Measurements from ENCODE around the gene AP1M1. TPM values are rescaled to one million over a fixed set of nuclear protein-coding genes. Genes with fewer than 3 reads are reported as not detected.

The AP1M1 gene
- polyA plus RNA-seq, 4 donors: 29.7 to 97.8 (median 58.0) TPM

GRCh38 chr19:16289594-16289993, 91.9 kb downstream of the AP1M1 start:
- 70 to 78% (median 77%) methylated on average over 7 of the region's 7 CpGs for WGBS, 3 donors
- no peak overlapping the region for H3K27ac ChIP-seq (ENCODE audit: low read depth in 1 of 3, low read length in 2 of 3)

GRCh38 chr19:16290692-16291091, 93.0 kb downstream of the AP1M1 start:
- H3K36me3 ChIP-seq (ENCODE audit: control insufficient read depth in 3 of 3, insufficient read depth in 2 of 3, low read depth in 1 of 3, low read length in 3 of 3): no peaks in the 10 kb centered on the region
- H3K27ac ChIP-seq (ENCODE audit: low read depth in 1 of 3, low read length in 2 of 3): no peak overlapping the region
- 78 to 84% (median 82%) methylated on average over 10 of the region's 10 CpGs for WGBS, 3 donors
- H3K4me3 ChIP-seq (ENCODE audit: low read depth in 1 of 3, low read length in 3 of 3): no peak overlapping the region
- no peaks in the 10 kb centered on the region for H3K9me3 ChIP-seq (ENCODE audit: control insufficient read depth in 2 of 2, insufficient read depth in 1 of 2, low read depth in 1 of 2, low read length in 1 of 2)
- no peak for FAIRE-seq
- no peak for DNase-seq
- H3K4me1 ChIP-seq (ENCODE audit: control insufficient read depth in 3 of 3, insufficient read depth in 2 of 3, low read depth in 1 of 3, low read length in 2 of 3): peaks cover 0 to 19% (median 0%) of the 10 kb centered on the region in 3 donors
- peaks cover 0 to 4% (median 2%) of the 10 kb centered on the region in 3 donors for H3K27me3 ChIP-seq (ENCODE audit: control insufficient read depth in 3 of 3, insufficient read depth in 3 of 3, low read length in 3 of 3)

More at GRCh38 chr19:16289594-16289993, 91.9 kb downstream of the AP1M1 start:
- no peak overlapping the region for H3K4me3 ChIP-seq (ENCODE audit: low read depth in 1 of 3, low read length in 3 of 3)
- FAIRE-seq: no peak
- DNase-seq: no peak
- H3K27me3 ChIP-seq (ENCODE audit: control insufficient read depth in 3 of 3, insufficient read depth in 3 of 3, low read length in 3 of 3): peaks cover 0 to 4% (median 2%) of the 10 kb centered on the region in 3 donors
- no peaks in the 10 kb centered on the region for H3K9me3 ChIP-seq (ENCODE audit: control insufficient read depth in 2 of 2, insufficient read depth in 1 of 2, low read depth in 1 of 2, low read length in 1 of 2)
- H3K36me3 ChIP-seq (ENCODE audit: control insufficient read depth in 3 of 3, insufficient read depth in 2 of 3, low read depth in 1 of 3, low read length in 3 of 3): no peaks in the 10 kb centered on the region
- H3K4me1 ChIP-seq (ENCODE audit: control insufficient read depth in 3 of 3, insufficient read depth in 2 of 3, low read depth in 1 of 3, low read length in 2 of 3): peaks cover 0 to 19% (median 0%) of the 10 kb centered on the region in 3 donors

GRCh38 chr19:16293118-16294091, 95.7 kb downstream of the AP1M1 start:
- Histone ChIP-seq H3K4me3 (ENCODE audit: low read depth in 1 of 3, low read length in 3 of 3) (peak overlapping the region in 1 of 3 donors; percentile 18), H3K27me3 (ENCODE audit: control insufficient read depth in 3 of 3, insufficient read depth in 3 of 3, low read length in 3 of 3) (peaks cover 0 to 2% (median 0%) of the 10 kb centered on the region in 3 donors)
- FAIRE-seq: no peak

GRCh38 chr19:16295057-16295456, 97.3 kb downstream of the AP1M1 start:
- WGBS, 3 donors: 65 to 73% (median 68%) methylated on average over 11 to 12 of the region's 12 CpGs
- no peak for DNase-seq
- FAIRE-seq: no peak

More at GRCh38 chr19:16293118-16294091, 95.7 kb downstream of the AP1M1 start:
- WGBS, 3 donors: 10 to 28% (median 26%) methylated on average over 27 of the region's 27 CpGs
- H3K36me3 ChIP-seq (ENCODE audit: control insufficient read depth in 3 of 3, insufficient read depth in 2 of 3, low read depth in 1 of 3, low read length in 3 of 3): no peaks in the 10 kb centered on the region
- H3K9me3 ChIP-seq (ENCODE audit: control insufficient read depth in 2 of 2, insufficient read depth in 1 of 2, low read depth in 1 of 2, low read length in 1 of 2): no peaks in the 10 kb centered on the region
- peak overlapping the region; percentile 37 to 93 (median 86) for H3K27ac ChIP-seq (ENCODE audit: low read depth in 1 of 3, low read length in 2 of 3)
- H3K4me1 ChIP-seq (ENCODE audit: control insufficient read depth in 3 of 3, insufficient read depth in 2 of 3, low read depth in 1 of 3, low read length in 2 of 3): peaks cover 0 to 12% (median 0%) of the 10 kb centered on the region in 3 donors
- peak; percentile 17 to 62 for DNase-seq

More at GRCh38 chr19:16295057-16295456, 97.3 kb downstream of the AP1M1 start:
- Histone ChIP-seq H3K4me3 (ENCODE audit: low read depth in 1 of 3, low read length in 3 of 3) (no peak overlapping the region), H3K9me3 (ENCODE audit: control insufficient read depth in 2 of 2, insufficient read depth in 1 of 2, low read depth in 1 of 2, low read length in 1 of 2) (no peaks in the 10 kb centered on the region), H3K36me3 (ENCODE audit: control insufficient read depth in 3 of 3, insufficient read depth in 2 of 3, low read depth in 1 of 3, low read length in 3 of 3) (no peaks in the 10 kb centered on the region), H3K27ac (ENCODE audit: low read depth in 1 of 3, low read length in 2 of 3) (no peak overlapping the region), H3K27me3 (ENCODE audit: control insufficient read depth in 3 of 3, insufficient read depth in 3 of 3, low read length in 3 of 3) (no peaks in the 10 kb centered on the region), H3K4me1 (ENCODE audit: control insufficient read depth in 3 of 3, insufficient read depth in 2 of 3, low read depth in 1 of 3, low read length in 2 of 3) (peaks cover 0 to 12% (median 0%) of the 10 kb centered on the region in 3 donors)

Other genes starting within 250 kb of the AP1M1 start
- gene OR10H4, start 248.9 kb upstream of the AP1M1 start, polyA plus RNA-seq: not detected
- 100 to 1,000 TPM; 135 to 238 (median 159) TPM for gene TPM4, start 121.4 kb upstream of the AP1M1 start, polyA plus RNA-seq
- gene RAB8A, start 86.0 kb upstream of the AP1M1 start, polyA plus RNA-seq: 100 to 1,000 TPM in 1 of 4 donors, 10 to 100 TPM in 3; 58.0 to 107 (median 80.8) TPM
- gene HSH2D, start 54.2 kb upstream of the AP1M1 start, polyA plus RNA-seq: 10 to 100 TPM; 14.8 to 31.3 (median 21.0) TPM
- gene CIB3, start 24.4 kb upstream of the AP1M1 start, polyA plus RNA-seq: not detected
- 100 to 1,000 TPM in 3 of 4 donors, 10 to 100 TPM in 1; 82.3 to 205 (median 151) TPM for gene FAM32A, start 12.5 kb upstream of the AP1M1 start, polyA plus RNA-seq
- gene KLF2, start 126.9 kb downstream of the AP1M1 start, polyA plus RNA-seq: 10 to 100 TPM in 1 of 4 donors, 1 to 10 TPM in 3; 1.1 to 25.4 (median 6.5) TPM

All from small intestine (tissue), 7 donors.